Esophagus mucosa (tissue), 1 donor: ENCODE data around the gene SULT1A1. TPM values are rescaled to one million over a fixed set of nuclear protein-coding genes. Genes with fewer than 3 reads are reported as not detected.
"Not testable (repeated sequence)": the region's sequence is repeated elsewhere in the genome, so short reads cannot be mapped to it uniquely, and the experiment has no call there.

Source experiments
- ATAC-seq: fragments of 200-7000 bp; cut with Tn5 transposase; one replicate; pipeline ENCODE4 v1.9.1; 2020
- total RNA-seq: library from RNA; stranded (reverse); gene quantifications from one replicate; pipeline ENCODE4 v1.2.4, GENCODE V29; 2023
- donor health status: DM: yes; HTN: yes; CAD: no.

SULT1A1 gene
- 4.7 TPM for total RNA-seq

- no peak for ATAC-seq
Observed at GRCh38 chr16:28609631-28610594, at the start of gene SULT1A1. SULT1A1 (minus strand) TSS chr16:28610044; CDS start chr16:28608855, 1,189 bp downstream.

- ATAC-seq = not testable (repeated sequence)
Observed at GRCh38 chr16:28639959-28640358, 30.1 kb upstream of the SULT1A1 start.

GRCh38 chr16:28638359-28638758, 28.5 kb upstream of the SULT1A1 start:
- ATAC-seq = not testable (repeated sequence)

GRCh38 chr16:28637765-28638164, 27.9 kb upstream of the SULT1A1 start, which contains the start of gene NPIPB8:
NPIPB8 (plus strand) TSS chr16:28638065; CDS start chr16:28638361, 296 bp downstream.
- ATAC-seq = not testable (repeated sequence)

- not testable (repeated sequence) for ATAC-seq
Observed at GRCh38 chr16:28636093-28636823, 26.4 kb upstream of the SULT1A1 start.

GRCh38 chr16:28630905-28631304, 21.1 kb upstream of the SULT1A1 start:
- not testable (repeated sequence) for ATAC-seq

- peak; percentile 92 for ATAC-seq
Observed at GRCh38 chr16:28623172-28623711, 13.4 kb upstream of the SULT1A1 start.

GRCh38 chr16:28622532-28623171, 12.8 kb upstream of the SULT1A1 start:
- peak; percentile 32 for ATAC-seq

GRCh38 chr16:28621481-28622155, 11.8 kb upstream of the SULT1A1 start:
- ATAC-seq = no peak

GRCh38 chr16:28620316-28620715, 10.5 kb upstream of the SULT1A1 start:
- not testable (repeated sequence) for ATAC-seq

- ATAC-seq = peak; percentile 10
Observed at GRCh38 chr16:28617874-28618273, 8.0 kb upstream of the SULT1A1 start.

GRCh38 chr16:28616636-28617035, 6.8 kb upstream of the SULT1A1 start:
- no peak for ATAC-seq

GRCh38 chr16:28616224-28616577, 6.4 kb upstream of the SULT1A1 start:
- ATAC-seq = not testable (repeated sequence)

- ATAC-seq = not testable (repeated sequence)
Observed at GRCh38 chr16:28615486-28616223, 5.8 kb upstream of the SULT1A1 start.

- ATAC-seq = not testable (repeated sequence)
Observed at GRCh38 chr16:28614561-28614960, 4.7 kb upstream of the SULT1A1 start.

- ATAC-seq = not testable (repeated sequence)
Observed at GRCh38 chr16:28613912-28614311, 4.1 kb upstream of the SULT1A1 start.

- peak; percentile 62 for ATAC-seq
Observed at GRCh38 chr16:28612359-28613280, 2.8 kb upstream of the SULT1A1 start.

GRCh38 chr16:28610595-28611191, 849 bp upstream of the SULT1A1 start:
- ATAC-seq = no peak

GRCh38 chr16:28608867-28609596, 812 bp downstream of the SULT1A1 start:
- not testable (repeated sequence) for ATAC-seq
